GM12878 (cell line): ENCODE measurements around the gene SENP7. TPM values are rescaled to one million over a fixed set of nuclear protein-coding genes. Genes with fewer than 3 reads are reported as not detected.

Experiments
- ATAC-seq: fragments of 200-7000 bp; cut with Tn5 transposase; 3 replicates; pipeline ENCODE4 v1.9.1; 2020; ENCODE audit warnings: mild to moderate bottlenecking, moderate library complexity
- BruUV-seq: library from RNA; stranded (reverse); fragments of 400-500 nt; replicated peaks from 2 replicates; lab custom pipeline; 2021; lab: Mats Ljungman, UMichigan
- CTCF ChIA-PET: fragments of 300-600 bp; sonication (Branson Sonifier 250); formaldehyde crosslinking; extraction: SDS; loops from one replicate; lab custom pipeline; 2021; ENCODE audit warnings: inconsistent platforms; lab: Yijun Ruan, JAX
- POLR2A ChIA-PET: fragments of 350-600 bp; formaldehyde crosslinking; extraction: SDS; loops from one replicate; lab custom pipeline; 2021; ENCODE audit warnings: inconsistent platforms; lab: Charles Lee
- RAD21 ChIA-PET: fragments of 300-600 bp; sonication (Branson Sonifier 250); formaldehyde crosslinking; loops from one replicate; lab custom pipeline; 2023; ENCODE audit warnings: antibody characterized with exemption; ENCODE audit not compliant: unreplicated experiment; lab: Charles Lee
- SMC1A ChIA-PET: fragments of 300-600 bp; sonication (Branson Sonifier 250); formaldehyde crosslinking; loops from one replicate; lab custom pipeline; 2023; ENCODE audit not compliant: unreplicated experiment, uncharacterized antibody; lab: Charles Lee
- DNase-seq: peaks from one replicate; pipeline ENCODE4 v3.0.0-alpha.2; 2011; ENCODE audit warnings: low read depth, low spot score
- FAIRE-seq: peaks from 3 replicates; lab custom pipeline; 2011; peaks lifted over from hg19 to GRCh38; lab: Jason Lieb, UNC
- H2AFZ ChIP-seq: 2 replicates; pipeline ENCODE4 v1.6.0; 2011; ENCODE audit warnings: low read depth, low read length, control low read depth; ENCODE audit not compliant: control insufficient read depth
- H3K27ac ChIP-seq: 2 replicates; pipeline ENCODE4 v1.5.1; 2011; ENCODE audit warnings: control low read depth; ENCODE audit not compliant: control insufficient read depth, insufficient read depth
- H3K27me3 ChIP-seq, 2 experiments: replicated peaks in 1 of 2; 2 replicates each; pipeline versions ENCODE4 v1.6.0 to v1.6.1; 2011; ENCODE audit warnings: low read length in 1 of 2; ENCODE audit not compliant: control insufficient read depth in 2 of 2, insufficient read depth in 2 of 2
- H3K36me3 ChIP-seq, 2 experiments: 2 replicates each; pipeline ENCODE4 v1.5.1; 2011; ENCODE audit warnings: low read length in 1 of 2; ENCODE audit not compliant: control insufficient read depth in 2 of 2, insufficient read depth in 2 of 2
- H3K4me1 ChIP-seq: 2 replicates; pipeline ENCODE4 v1.6.1; 2011; ENCODE audit warnings: mild to moderate bottlenecking, low read length, moderate library complexity, mixed read lengths; ENCODE audit not compliant: control insufficient read depth, insufficient read depth
- H3K4me2 ChIP-seq: 2 replicates; pipeline ENCODE4 v1.6.0; 2011; ENCODE audit warnings: control low read depth; ENCODE audit not compliant: control insufficient read depth, insufficient read depth
- H3K4me3 ChIP-seq: fragments of 200-600 bp; sonication (generic); 2 replicates; pipeline ENCODE4 v1.5.1; 2016
- H3K79me2 ChIP-seq: 2 replicates; pipeline ENCODE4 v1.6.0; 2011; ENCODE audit warnings: low read length; ENCODE audit not compliant: control insufficient read depth, insufficient read depth
- H3K9ac ChIP-seq: 2 replicates; pipeline ENCODE4 v1.8.0; 2011; ENCODE audit warnings: low read length, control low read depth, mixed read lengths; ENCODE audit not compliant: control insufficient read depth, insufficient read depth
- H3K9me3 ChIP-seq: replicated peaks from 3 replicates; pipeline ENCODE4 v1.5.1; 2011; ENCODE audit warnings: mild to moderate bottlenecking, low read length; ENCODE audit not compliant: control insufficient read depth, insufficient read depth
- H4K20me1 ChIP-seq: 2 replicates; pipeline ENCODE4 v1.6.0; 2011; ENCODE audit not compliant: control insufficient read depth, insufficient read depth
- CHD2 ChIP-seq: IDR thresholded peaks from 2 replicates; pipeline ENCODE4 v1.6.1; 2011; ENCODE audit warnings: low read depth, low read length, improper control_type of control experiment, borderline replicate concordance
- EED ChIP-seq: sonication (generic); IDR thresholded peaks from 2 replicates; pipeline ENCODE4 v1.6.1; 2016; ENCODE audit warnings: antibody characterized with exemption, low read depth
- GABPA ChIP-seq: IDR thresholded peaks from 2 replicates; pipeline ENCODE4 v1.6.1; 2014; ENCODE audit warnings: antibody characterized with exemption, low read depth, mild to moderate bottlenecking, inconsistent platforms
- HDAC6 ChIP-seq: fragments of 200-600 bp; sonication (generic); IDR thresholded peaks from one replicate; pipeline ENCODE4 v1.8.0; 2017; ENCODE audit warnings: antibody characterized with exemption; ENCODE audit not compliant: unreplicated experiment
- IKZF2 ChIP-seq, 2 experiments: fragments of 450-650 bp; IDR thresholded peaks; 2 replicates each; pipeline ENCODE4 v1.6.1; 2017; ENCODE audit warnings: mild to moderate bottlenecking in 2 of 2, moderate library complexity in 2 of 2
- LARP7 ChIP-seq: fragments of 450-650 bp; IDR thresholded peaks from 2 replicates; pipeline ENCODE4 v1.6.1; 2017; ENCODE audit warnings: mild to moderate bottlenecking
- SIX5 ChIP-seq: IDR thresholded peaks from 2 replicates; pipeline ENCODE4 v1.6.1; 2011; ENCODE audit warnings: mild to moderate bottlenecking, low read depth, low read length, moderate library complexity; ENCODE audit not compliant: severe bottlenecking
- SMARCA5 ChIP-seq: fragments of 450-650 bp; IDR thresholded peaks from 2 replicates; pipeline ENCODE4 v1.6.1; 2017; ENCODE audit warnings: mild to moderate bottlenecking
- SMC3 ChIP-seq: IDR thresholded peaks from 2 replicates; pipeline ENCODE4 v1.6.1; 2011; ENCODE audit warnings: low read length, improper control_type of control experiment, borderline replicate concordance
- SREBF1 ChIP-seq: IDR thresholded peaks from 2 replicates; pipeline ENCODE4 v1.6.1; 2012; ENCODE audit warnings: mild to moderate bottlenecking, low read length
- TAF1 ChIP-seq: IDR thresholded peaks from 2 replicates; pipeline ENCODE4 v1.6.1; 2011; ENCODE audit warnings: mild to moderate bottlenecking, low read depth, low read length, borderline replicate concordance
- TARDBP ChIP-seq: IDR thresholded peaks from 2 replicates; pipeline ENCODE4 v1.6.1; 2016; ENCODE audit warnings: borderline replicate concordance
- ZBED1 ChIP-seq: IDR thresholded peaks from 2 replicates; pipeline ENCODE4 v1.6.1; 2016; ENCODE audit warnings: borderline replicate concordance
- WGBS: methylation state at CpG from one replicate; pipeline ENCODE4 v1.1.6; 2016; ENCODE audit warnings: low lambda C conversion rate; ENCODE audit not compliant: insufficient replicate concordance, insufficient coverage; ENCODE audit errors: missing lambda C conversion rate; 5-methylcytosine and 5-hydroxymethylcytosine counted together
- in situ Hi-C: fragments of 300-500 bp; cut with MboI; formaldehyde crosslinking; loops from 9 replicates; pipeline ENCODE4 v1.14.3; 2018; ENCODE audit warnings: mixed read lengths
- intact Hi-C: fragments of 100-400 bp; cut with micrococcal nuclease; formaldehyde crosslinking; loops from one replicate; pipeline ENCODE4 v1.14.2; 2022; ENCODE audit not compliant: unreplicated experiment
- polyA plus RNA-seq, 11 experiments: library from polyadenylated mRNA; depleted of rRNA in 4 of 11; unstranded in 6 of 11; stranded (reverse) in 5 of 11; fragments of >200 nt; fragmentation: Nextera tagmentation in 4 of 11; fragmentation: Illumina TruSeq in 1 of 11; extraction: Ambion mirVana in 4 of 11; extraction: Trizol in 1 of 11; gene quantifications; 1 replicate in 1 of 11; 2 replicates in 10 of 11; pipeline versions ENCODE4 v1.2.1 to v1.2.3, GENCODE V29; 2011 to 2016; ENCODE audit warnings: inconsistent platforms in 2 of 11, missing spikeins in 2 of 11, low read depth in 1 of 11
- total RNA-seq, 4 experiments: library from RNA; depleted of rRNA in 3 of 4; stranded (reverse); fragments of >200 nt in 3 of 4; fragmentation: Illumina TruSeq in 1 of 4; extraction: Trizol in 1 of 4; gene quantifications; 2 replicates each; pipeline versions ENCODE4 v1.2.1 to v1.2.3, GENCODE V29; 2013 to 2021
- TF ChIP-seq, protein P1 (sequence below), 3 experiments: IDR thresholded peaks in 2 of 3; conservative IDR thresholded peaks in 1 of 3; 2 replicates each; pipeline ENCODE4 v1.5.1; 2011; ENCODE audit warnings: low read depth in 3 of 3, low read length in 3 of 3, mild to moderate bottlenecking in 3 of 3, control low read depth in 2 of 3, moderate library complexity in 2 of 3, inconsistent platforms in 1 of 3, mixed read lengths in 1 of 3; ENCODE audit not compliant: control insufficient read depth in 2 of 3, insufficient read depth in 1 of 3; ENCODE audit errors: extremely low read depth in 1 of 3
- TF ChIP-seq, protein P2 (sequence below): IDR thresholded peaks from 2 replicates; pipeline ENCODE4 v1.6.1; 2012; ENCODE audit warnings: low read depth, low read length, improper control_type of control experiment
- TF ChIP-seq, protein P3 (sequence below): IDR thresholded peaks from 2 replicates; pipeline ENCODE4 v1.6.1; 2012; ENCODE audit warnings: low read length, inconsistent platforms

The SENP7 gene
- total and polyA plus RNA-seq, 10 of the 15 experiments (the other 5 are each of a cell fraction or from before 2014, with no cell fraction given): 2.6 to 14.7 (median 8.3) TPM

DNA sequence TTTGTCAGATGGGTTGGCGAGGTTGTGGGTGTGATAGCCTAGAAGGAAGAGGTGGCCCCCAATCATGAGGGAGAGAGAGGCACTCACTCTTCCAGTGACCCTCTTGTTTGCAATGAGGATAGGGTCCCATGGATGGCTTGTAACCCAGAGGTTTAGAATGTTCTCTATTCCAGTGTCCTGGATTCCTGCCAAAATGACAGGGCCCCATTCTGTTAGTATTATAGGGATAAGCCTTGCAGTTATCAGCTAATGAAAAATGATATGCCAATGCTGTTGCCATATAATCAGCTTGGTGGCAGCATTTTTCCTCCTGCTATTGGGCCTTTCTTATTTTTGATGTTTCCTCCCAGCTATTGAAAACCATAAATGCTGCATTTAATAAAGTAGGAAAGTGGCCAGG, 23.3 kb upstream of the SENP7 start:
- FAIRE-seq (no peak), DNase-seq (no peak), ATAC-seq (no peak)
- Histone ChIP-seq H3K36me3 (no peaks in the 10 kb centered on the region), H2AFZ (no peak overlapping the region), H3K79me2 (no peaks in the 10 kb centered on the region), H3K9ac (no peak overlapping the region), H4K20me1 (no peaks in the 10 kb centered on the region), H3K4me1 (no peaks in the 10 kb centered on the region), H3K9me3 (no peaks in the 10 kb centered on the region), H3K27ac (no peak overlapping the region), H3K27me3 (no peaks in the 10 kb centered on the region), H3K4me2 (no peak overlapping the region), H3K4me3 (no peak overlapping the region)
- intact Hi-C loops: no loop called here
- POLR2A ChIA-PET: no interaction called here
- SMC1A ChIA-PET: interaction anchor here (0.8 to 1.5 kb wide), 4 partner anchors 9 to 191 kb away, joined by 3 read pairs; no protein-coding TSS in a partner anchor
- CTCF ChIA-PET: interaction anchor here (1.2 kb wide), 1 partner anchor 9 kb away, joined by 3 read pairs; no protein-coding TSS in a partner anchor
- no TSS peak for BruUV-seq
- RAD21 ChIA-PET: no interaction called here
- in situ Hi-C loops: no loop called here
- 20% methylated on average over 1 of the region's 1 CpG for WGBS
- no peak for TF ChIP-seq EED
- no peak for TF ChIP-seq IKZF2 (IDR thresholded peaks at IDR 0.05)
- TF ChIP-seq HDAC6: no peak
- no peak for TF ChIP-seq TAF1
- TF ChIP-seq LARP7: no peak
- TF ChIP-seq, protein P1, sequence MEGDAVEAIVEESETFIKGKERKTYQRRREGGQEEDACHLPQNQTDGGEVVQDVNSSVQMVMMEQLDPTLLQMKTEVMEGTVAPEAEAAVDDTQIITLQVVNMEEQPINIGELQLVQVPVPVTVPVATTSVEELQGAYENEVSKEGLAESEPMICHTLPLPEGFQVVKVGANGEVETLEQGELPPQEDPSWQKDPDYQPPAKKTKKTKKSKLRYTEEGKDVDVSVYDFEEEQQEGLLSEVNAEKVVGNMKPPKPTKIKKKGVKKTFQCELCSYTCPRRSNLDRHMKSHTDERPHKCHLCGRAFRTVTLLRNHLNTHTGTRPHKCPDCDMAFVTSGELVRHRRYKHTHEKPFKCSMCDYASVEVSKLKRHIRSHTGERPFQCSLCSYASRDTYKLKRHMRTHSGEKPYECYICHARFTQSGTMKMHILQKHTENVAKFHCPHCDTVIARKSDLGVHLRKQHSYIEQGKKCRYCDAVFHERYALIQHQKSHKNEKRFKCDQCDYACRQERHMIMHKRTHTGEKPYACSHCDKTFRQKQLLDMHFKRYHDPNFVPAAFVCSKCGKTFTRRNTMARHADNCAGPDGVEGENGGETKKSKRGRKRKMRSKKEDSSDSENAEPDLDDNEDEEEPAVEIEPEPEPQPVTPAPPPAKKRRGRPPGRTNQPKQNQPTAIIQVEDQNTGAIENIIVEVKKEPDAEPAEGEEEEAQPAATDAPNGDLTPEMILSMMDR (IDR thresholded peaks at IDR 0.05 in 2 of 3, conservative IDR thresholded peaks at IDR 0.05 in 1 of 3; ENCODE audit: control insufficient read depth in 2 of 3, extremely low read depth in 1 of 3, insufficient read depth in 1 of 3, low read depth in 3 of 3, low read length in 3 of 3): no peak
- TF ChIP-seq CHD2: no peak
- TF ChIP-seq SMARCA5: no peak
- TF ChIP-seq GABPA: no peak
- TF ChIP-seq ZBED1: no peak
- TF ChIP-seq, protein P2, sequence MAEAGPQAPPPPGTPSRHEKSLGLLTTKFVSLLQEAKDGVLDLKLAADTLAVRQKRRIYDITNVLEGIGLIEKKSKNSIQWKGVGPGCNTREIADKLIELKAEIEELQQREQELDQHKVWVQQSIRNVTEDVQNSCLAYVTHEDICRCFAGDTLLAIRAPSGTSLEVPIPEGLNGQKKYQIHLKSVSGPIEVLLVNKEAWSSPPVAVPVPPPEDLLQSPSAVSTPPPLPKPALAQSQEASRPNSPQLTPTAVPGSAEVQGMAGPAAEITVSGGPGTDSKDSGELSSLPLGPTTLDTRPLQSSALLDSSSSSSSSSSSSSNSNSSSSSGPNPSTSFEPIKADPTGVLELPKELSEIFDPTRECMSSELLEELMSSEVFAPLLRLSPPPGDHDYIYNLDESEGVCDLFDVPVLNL: no peak
- no peak for TF ChIP-seq SREBF1
- TF ChIP-seq SMC3: no peak
- TF ChIP-seq, protein P3, sequence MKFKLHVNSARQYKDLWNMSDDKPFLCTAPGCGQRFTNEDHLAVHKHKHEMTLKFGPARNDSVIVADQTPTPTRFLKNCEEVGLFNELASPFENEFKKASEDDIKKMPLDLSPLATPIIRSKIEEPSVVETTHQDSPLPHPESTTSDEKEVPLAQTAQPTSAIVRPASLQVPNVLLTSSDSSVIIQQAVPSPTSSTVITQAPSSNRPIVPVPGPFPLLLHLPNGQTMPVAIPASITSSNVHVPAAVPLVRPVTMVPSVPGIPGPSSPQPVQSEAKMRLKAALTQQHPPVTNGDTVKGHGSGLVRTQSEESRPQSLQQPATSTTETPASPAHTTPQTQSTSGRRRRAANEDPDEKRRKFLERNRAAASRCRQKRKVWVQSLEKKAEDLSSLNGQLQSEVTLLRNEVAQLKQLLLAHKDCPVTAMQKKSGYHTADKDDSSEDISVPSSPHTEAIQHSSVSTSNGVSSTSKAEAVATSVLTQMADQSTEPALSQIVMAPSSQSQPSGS: no peak
- no peak for TF ChIP-seq SIX5
- no peak for TF ChIP-seq TARDBP
